ENCODE measurements around the gene VTI1A.

The VTI1A gene

DNA sequence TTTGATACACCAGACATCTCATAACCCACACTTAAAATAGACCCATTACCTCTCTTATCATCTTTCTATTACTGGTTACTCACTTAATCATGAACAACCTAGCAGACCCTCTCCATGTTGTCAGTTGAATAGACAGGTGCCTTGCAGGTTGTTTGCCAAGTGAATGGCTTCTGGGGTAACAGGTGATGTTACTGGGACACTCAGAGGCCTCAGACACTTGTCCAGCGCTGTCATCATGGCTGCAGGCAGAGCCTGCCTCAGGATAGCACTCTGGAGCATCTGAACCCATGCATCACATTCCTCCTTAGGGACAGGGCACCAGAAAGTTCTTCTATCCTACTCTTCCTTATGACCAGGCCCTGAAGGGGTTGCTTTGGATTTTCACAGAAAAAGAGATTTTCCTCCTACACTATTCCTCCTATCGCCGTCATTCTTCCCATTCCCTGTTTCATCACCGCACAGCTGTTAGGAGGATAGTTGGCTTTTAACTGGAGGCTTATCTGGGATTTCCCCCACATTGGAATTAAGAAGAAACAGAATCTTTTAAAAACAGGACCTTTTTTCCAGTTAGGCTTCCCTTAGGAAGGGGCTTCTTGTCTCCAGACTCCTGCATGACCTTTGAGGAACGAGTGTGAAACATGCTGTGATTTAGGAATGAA, 182.1 kb downstream of the VTI1A start:
- no peaks in the 10 kb centered on the region for H3K4me1 ChIP-seq (ENCODE audit: control insufficient read depth, insufficient read depth, low read length)
- no peak overlapping the region for H3K4me3 ChIP-seq (ENCODE audit: low read depth, low read length)
- H3K9ac ChIP-seq (ENCODE audit: low read depth, low read length), result no peak overlapping the region
- H3K9me3 ChIP-seq (ENCODE audit: control insufficient read depth, insufficient read depth, low read length), result no peaks in the 10 kb centered on the region
- H3K27me3 ChIP-seq (ENCODE audit: control insufficient read depth, insufficient read depth, low read length), result no peaks in the 10 kb centered on the region
- no peaks in the 10 kb centered on the region for H3K36me3 ChIP-seq (ENCODE audit: control insufficient read depth, insufficient read depth, low read length)

DNA sequence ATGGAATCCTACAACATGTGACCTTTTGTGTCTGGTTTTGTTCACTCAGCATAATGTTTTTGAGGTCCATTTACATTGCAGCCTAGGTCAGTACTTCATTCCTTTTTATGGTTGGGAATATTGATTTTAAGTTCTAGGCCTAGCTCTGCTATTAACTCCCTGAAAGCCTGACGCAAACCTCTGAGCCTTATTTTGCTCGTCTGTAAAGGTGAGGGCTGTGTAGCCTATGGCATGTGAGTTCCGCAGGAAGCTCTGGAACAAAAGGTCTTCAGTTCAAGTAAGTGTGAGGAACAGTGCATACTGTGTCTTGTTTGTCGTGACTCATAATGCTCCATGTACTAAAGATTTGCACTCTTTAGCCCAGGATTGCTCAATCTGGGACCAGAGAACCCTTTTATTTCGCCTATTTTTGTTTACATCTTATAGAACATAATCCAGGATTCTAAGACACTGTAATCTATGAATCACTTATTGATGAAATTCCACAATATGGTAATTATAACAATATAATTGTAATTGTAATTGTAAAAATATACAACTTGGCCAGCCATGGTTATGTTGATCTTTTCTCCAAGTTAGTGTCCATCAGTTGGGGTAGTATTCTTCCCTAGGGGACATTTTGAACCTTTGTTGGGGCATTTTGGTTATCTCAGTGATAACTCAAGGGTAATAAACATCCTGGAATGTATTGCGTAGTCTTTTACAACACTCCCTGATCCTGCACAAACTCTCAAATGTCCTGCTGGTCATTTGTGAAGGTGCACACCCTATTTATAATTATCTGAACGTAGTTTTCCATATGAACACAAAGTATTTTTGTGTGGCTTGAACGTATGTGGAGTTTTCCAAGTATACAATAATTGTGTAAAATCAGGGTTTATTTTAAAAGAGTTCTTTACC, 184.7 kb downstream of the VTI1A start:
- H3K9me3 ChIP-seq (ENCODE audit: control insufficient read depth, insufficient read depth, low read length), result no peaks in the 10 kb centered on the region
- H3K4me1 ChIP-seq (ENCODE audit: control insufficient read depth, insufficient read depth, low read length), result no peaks in the 10 kb centered on the region
- no peaks in the 10 kb centered on the region for H3K27me3 ChIP-seq (ENCODE audit: control insufficient read depth, insufficient read depth, low read length)
- H3K36me3 ChIP-seq (ENCODE audit: control insufficient read depth, insufficient read depth, low read length), result no peaks in the 10 kb centered on the region
- H3K4me3 ChIP-seq (ENCODE audit: low read depth, low read length), result no peak overlapping the region
- no peak overlapping the region for H3K9ac ChIP-seq (ENCODE audit: low read depth, low read length)

DNA sequence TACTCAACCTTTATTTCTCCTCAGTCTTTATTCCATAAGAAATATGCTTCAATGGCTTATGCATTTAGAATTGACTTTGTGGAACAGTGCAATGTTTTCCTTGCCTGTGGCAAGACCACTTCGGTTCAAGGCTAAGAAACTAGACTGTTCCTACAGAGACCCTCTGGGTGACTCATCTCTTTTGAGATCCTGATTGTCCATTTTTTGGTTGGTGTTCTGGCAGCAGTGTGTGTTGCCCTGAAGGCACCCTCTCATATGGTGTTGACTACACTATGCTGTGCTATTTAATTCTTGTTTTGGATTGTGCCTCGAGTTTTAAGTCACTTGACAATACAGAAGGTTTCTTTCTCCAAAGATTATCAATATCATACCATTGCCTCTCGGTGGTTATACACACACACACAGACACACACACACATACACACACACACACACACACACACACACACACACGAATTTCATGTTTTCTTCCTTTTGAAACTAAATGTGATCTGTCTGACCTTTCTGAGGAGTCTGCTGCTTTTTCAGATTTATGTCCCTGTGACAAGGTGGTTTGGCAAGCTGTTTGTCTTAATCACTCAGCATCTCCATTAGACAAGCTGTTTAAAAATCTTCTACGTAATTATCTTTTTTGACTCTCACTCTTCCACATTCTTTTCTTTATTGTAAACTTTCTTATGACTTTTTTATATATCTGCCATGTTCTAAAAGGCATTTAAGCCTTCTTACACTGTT, 187.2 kb downstream of the VTI1A start:
- Histone ChIP-seq H3K4me1 (ENCODE audit: control insufficient read depth, insufficient read depth, low read length) (no peaks in the 10 kb centered on the region), H3K36me3 (ENCODE audit: control insufficient read depth, insufficient read depth, low read length) (no peaks in the 10 kb centered on the region), H3K9me3 (ENCODE audit: control insufficient read depth, insufficient read depth, low read length) (no peaks in the 10 kb centered on the region), H3K4me3 (ENCODE audit: low read depth, low read length) (no peak overlapping the region), H3K9ac (ENCODE audit: low read depth, low read length) (no peak overlapping the region), H3K27me3 (ENCODE audit: control insufficient read depth, insufficient read depth, low read length) (no peaks in the 10 kb centered on the region)

DNA sequence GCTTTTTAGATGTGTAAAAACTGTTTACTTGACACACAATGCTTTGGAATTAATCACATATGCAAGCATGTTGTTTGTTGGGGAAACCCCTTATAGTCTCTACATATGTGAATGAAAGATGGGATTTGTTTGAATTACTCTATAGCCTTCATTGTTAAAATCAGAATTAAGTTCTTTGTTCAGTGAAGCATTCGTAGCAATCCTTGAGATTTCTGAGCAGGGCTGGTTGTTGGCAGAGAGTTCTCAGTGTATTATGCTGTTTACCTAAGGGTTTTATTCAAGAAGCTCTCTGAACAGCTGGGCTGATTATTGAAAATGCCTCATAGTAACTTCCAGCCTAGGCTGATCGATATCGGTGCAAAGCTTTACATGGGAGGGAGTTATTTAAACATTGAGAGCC, 190.9 kb downstream of the VTI1A start:
- Histone ChIP-seq H3K27me3 (ENCODE audit: control insufficient read depth, insufficient read depth, low read length) (no peaks in the 10 kb centered on the region), H3K36me3 (ENCODE audit: control insufficient read depth, insufficient read depth, low read length) (no peaks in the 10 kb centered on the region), H3K9ac (ENCODE audit: low read depth, low read length) (no peak overlapping the region), H3K9me3 (ENCODE audit: control insufficient read depth, insufficient read depth, low read length) (no peaks in the 10 kb centered on the region), H3K4me3 (ENCODE audit: low read depth, low read length) (no peak overlapping the region), H3K4me1 (ENCODE audit: control insufficient read depth, insufficient read depth, low read length) (no peaks in the 10 kb centered on the region)

DNA sequence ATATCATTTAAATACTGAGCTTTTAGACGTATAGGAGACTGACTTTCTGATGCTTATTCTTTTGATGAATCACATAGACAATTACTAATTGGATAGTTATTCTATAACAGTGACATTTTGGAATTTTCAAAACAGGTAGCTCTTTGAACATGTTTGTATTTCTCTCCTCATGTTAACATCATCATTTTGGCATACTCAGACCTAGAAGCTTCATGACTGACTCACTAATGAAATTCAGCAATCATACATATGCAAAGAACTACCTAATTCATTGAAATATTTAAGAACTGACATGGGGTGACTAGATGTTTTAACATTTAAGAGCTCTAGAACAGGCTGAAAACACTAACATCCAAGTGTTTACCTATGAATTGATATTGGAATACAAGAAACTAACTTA, 192.3 kb downstream of the VTI1A start:
- no peaks in the 10 kb centered on the region for H3K36me3 ChIP-seq (ENCODE audit: control insufficient read depth, insufficient read depth, low read length)
- H3K4me3 ChIP-seq (ENCODE audit: low read depth, low read length), result no peak overlapping the region
- H3K27me3 ChIP-seq (ENCODE audit: control insufficient read depth, insufficient read depth, low read length), result no peaks in the 10 kb centered on the region
- no peaks in the 10 kb centered on the region for H3K9me3 ChIP-seq (ENCODE audit: control insufficient read depth, insufficient read depth, low read length)
- no peaks in the 10 kb centered on the region for H3K4me1 ChIP-seq (ENCODE audit: control insufficient read depth, insufficient read depth, low read length)
- H3K9ac ChIP-seq (ENCODE audit: low read depth, low read length), result no peak overlapping the region

DNA sequence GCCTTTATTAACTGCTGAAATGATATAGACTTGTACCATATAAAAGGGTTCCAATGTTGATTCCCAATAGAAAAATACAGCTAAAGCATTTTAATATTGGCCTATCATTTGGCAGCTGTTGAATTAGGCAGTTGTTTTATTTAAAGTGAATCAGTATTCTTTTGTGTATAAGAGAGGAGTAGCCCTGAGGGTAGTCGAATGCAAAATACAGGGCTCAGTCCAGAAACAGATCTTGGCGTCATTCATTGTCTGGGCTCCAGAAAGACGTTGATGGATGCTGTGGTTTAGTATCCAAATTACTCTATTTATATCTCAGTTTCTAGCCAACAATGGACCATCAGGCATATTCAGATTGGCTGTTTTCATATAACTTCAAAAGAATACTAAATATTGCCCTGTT, 193.6 kb downstream of the VTI1A start:
- Histone ChIP-seq H3K4me3 (ENCODE audit: low read depth, low read length) (no peak overlapping the region), H3K9ac (ENCODE audit: low read depth, low read length) (no peak overlapping the region), H3K36me3 (ENCODE audit: control insufficient read depth, insufficient read depth, low read length) (no peaks in the 10 kb centered on the region), H3K27me3 (ENCODE audit: control insufficient read depth, insufficient read depth, low read length) (no peaks in the 10 kb centered on the region), H3K4me1 (ENCODE audit: control insufficient read depth, insufficient read depth, low read length) (no peaks in the 10 kb centered on the region), H3K9me3 (ENCODE audit: control insufficient read depth, insufficient read depth, low read length) (no peaks in the 10 kb centered on the region)

DNA sequence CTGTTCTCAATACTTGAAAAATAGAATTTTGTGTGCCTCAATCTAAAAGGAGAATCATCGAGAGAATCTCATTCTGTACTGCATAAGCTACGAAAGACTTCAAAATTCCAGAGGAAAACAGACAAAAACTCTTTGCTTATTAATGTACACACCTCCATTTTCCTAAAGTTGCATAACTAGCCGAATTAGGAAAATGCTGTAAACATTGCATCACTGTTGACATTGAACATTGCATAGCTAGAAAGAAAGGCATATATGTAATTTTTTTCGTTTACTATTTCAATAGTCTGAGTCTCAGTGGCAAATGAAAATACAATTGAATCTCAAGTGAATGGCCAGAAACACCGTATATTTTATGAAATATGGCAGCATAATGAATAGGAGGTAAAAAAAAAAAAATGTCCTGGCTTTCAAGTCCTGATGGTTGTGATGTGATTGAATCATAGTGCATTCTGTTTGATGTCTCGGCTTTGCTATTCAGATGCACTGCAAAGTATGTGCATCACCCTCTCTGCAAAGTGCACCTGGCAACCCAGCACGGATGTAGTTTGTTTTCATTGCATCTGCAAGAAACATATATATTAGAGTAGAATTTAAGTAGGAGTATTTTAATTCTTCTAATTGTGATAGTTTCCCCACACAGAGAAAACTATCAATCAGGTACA, 196.7 kb downstream of the VTI1A start:
- Histone ChIP-seq H3K4me1 (ENCODE audit: control insufficient read depth, insufficient read depth, low read length) (no peaks in the 10 kb centered on the region), H3K9ac (ENCODE audit: low read depth, low read length) (no peak overlapping the region), H3K4me3 (ENCODE audit: low read depth, low read length) (no peak overlapping the region)

DNA sequence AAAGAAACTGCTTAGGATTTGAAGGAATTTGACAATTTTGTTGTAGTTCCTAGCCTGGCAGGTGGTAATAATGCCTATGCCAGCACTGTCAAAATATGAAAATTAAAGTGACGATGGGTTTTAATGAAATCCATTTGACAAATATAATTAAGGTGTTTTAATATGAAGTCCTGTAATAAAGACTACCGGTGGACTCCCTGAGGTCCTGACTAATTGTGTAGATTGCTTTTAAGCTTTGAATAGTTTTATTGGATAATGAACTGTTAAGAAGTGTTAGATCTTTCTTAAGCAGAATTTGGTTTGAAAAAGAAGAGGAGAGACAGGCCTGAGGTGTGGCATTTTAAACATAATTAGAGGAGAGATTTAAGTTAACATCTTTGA, 197.2 kb downstream of the VTI1A start:
- H3K4me1 ChIP-seq (ENCODE audit: control insufficient read depth, insufficient read depth, low read length), result no peaks in the 10 kb centered on the region
- no peaks in the 10 kb centered on the region for H3K9me3 ChIP-seq (ENCODE audit: control insufficient read depth, insufficient read depth, low read length)
- H3K9ac ChIP-seq (ENCODE audit: low read depth, low read length), result no peak overlapping the region
- no peaks in the 10 kb centered on the region for H3K27me3 ChIP-seq (ENCODE audit: control insufficient read depth, insufficient read depth, low read length)
- no peaks in the 10 kb centered on the region for H3K36me3 ChIP-seq (ENCODE audit: control insufficient read depth, insufficient read depth, low read length)
- H3K4me3 ChIP-seq (ENCODE audit: low read depth, low read length), result no peak overlapping the region

More for the DNA sequence above, 196.7 kb downstream of the VTI1A start:
- no peaks in the 10 kb centered on the region for H3K36me3 ChIP-seq (ENCODE audit: control insufficient read depth, insufficient read depth, low read length)
- H3K9me3 ChIP-seq (ENCODE audit: control insufficient read depth, insufficient read depth, low read length), result no peaks in the 10 kb centered on the region
- H3K27me3 ChIP-seq (ENCODE audit: control insufficient read depth, insufficient read depth, low read length), result no peaks in the 10 kb centered on the region

DNA sequence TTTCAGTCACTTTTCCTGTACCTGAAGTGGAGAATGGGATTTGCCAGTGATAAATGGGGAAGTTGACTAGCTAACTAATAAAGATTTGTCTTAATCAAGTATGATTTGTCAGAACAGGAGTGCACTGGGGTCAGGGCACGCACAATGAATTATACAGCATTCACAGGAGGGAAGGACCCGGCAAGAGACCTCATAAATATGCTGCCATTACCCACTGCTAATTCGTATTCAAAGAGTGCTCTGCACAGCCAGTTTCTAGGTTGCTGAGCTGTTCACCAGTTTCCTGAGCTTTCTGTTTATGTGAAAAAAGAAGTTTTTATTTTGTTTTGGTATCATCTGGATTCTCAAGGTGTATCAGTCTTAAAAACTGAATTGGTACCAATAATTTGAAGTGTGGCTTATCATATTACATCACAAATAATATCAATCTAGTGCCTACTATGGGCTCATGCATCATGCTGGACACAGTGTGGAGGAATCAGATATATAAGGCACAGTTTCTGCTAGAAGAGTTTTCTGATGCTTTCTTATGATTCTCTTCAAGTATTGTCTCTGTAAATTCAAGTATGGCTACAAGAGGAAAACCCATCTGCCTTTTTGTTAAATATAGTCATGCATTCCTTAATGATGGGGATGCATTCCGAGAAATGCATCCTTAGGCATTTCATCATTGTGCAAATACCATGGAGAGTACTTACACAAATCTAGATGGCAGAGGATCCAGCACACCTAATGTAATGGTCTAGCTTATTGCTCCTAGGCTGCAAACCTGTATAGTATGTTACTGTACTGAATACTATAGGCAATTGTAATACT, 202.2 kb downstream of the VTI1A start:
- H3K4me1 ChIP-seq (ENCODE audit: control insufficient read depth, insufficient read depth, low read length), result no peaks in the 10 kb centered on the region
- no peaks in the 10 kb centered on the region for H3K36me3 ChIP-seq (ENCODE audit: control insufficient read depth, insufficient read depth, low read length)
- H3K9ac ChIP-seq (ENCODE audit: low read depth, low read length), result no peak overlapping the region
- H3K9me3 ChIP-seq (ENCODE audit: control insufficient read depth, insufficient read depth, low read length), result no peaks in the 10 kb centered on the region
- H3K4me3 ChIP-seq (ENCODE audit: low read depth, low read length), result no peak overlapping the region
- H3K27me3 ChIP-seq (ENCODE audit: control insufficient read depth, insufficient read depth, low read length), result no peaks in the 10 kb centered on the region

DNA sequence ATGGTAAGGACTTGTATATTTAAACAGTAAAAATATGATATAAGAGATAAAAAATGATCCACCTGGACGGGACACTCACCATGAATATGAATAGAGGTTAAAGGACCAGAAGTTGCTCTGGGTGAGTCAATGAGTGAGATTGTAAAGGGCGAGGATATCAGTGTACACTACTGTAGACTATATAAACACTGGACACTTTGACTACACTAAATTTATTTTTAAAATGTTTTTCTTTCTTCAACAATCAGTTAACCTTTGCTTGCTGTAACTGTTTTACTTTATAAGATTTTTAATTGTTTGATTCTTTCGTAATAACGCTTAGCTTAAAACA, 202.8 kb downstream of the VTI1A start:
- Histone ChIP-seq H3K36me3 (ENCODE audit: control insufficient read depth, insufficient read depth, low read length) (no peaks in the 10 kb centered on the region), H3K4me3 (ENCODE audit: low read depth, low read length) (no peak overlapping the region), H3K27me3 (ENCODE audit: control insufficient read depth, insufficient read depth, low read length) (no peaks in the 10 kb centered on the region), H3K9me3 (ENCODE audit: control insufficient read depth, insufficient read depth, low read length) (no peaks in the 10 kb centered on the region), H3K9ac (ENCODE audit: low read depth, low read length) (no peak overlapping the region), H3K4me1 (ENCODE audit: control insufficient read depth, insufficient read depth, low read length) (no peaks in the 10 kb centered on the region)

DNA sequence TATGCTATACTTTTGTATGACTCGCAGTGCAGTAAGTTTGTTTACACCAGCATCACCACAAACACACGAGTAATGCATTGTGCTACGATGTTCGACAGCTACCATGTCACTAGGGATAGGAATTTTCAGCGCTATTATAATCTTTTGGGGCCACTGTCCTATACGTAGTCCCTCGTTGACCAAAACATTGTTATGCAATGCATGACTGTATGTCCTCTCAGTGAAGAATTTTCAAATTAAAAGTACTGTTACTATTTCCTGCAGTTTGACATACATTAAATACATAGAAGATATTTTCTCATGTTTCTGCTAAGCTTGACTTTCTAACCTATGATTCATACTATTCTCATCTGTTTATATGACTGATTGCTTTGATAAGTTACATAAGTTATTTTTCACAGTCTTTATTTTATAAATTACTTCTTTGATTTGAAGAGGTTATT, 203.6 kb downstream of the VTI1A start:
- Histone ChIP-seq H3K4me3 (ENCODE audit: low read depth, low read length) (no peak overlapping the region), H3K27me3 (ENCODE audit: control insufficient read depth, insufficient read depth, low read length) (no peaks in the 10 kb centered on the region), H3K4me1 (ENCODE audit: control insufficient read depth, insufficient read depth, low read length) (no peaks in the 10 kb centered on the region), H3K36me3 (ENCODE audit: control insufficient read depth, insufficient read depth, low read length) (no peaks in the 10 kb centered on the region), H3K9ac (ENCODE audit: low read depth, low read length) (no peak overlapping the region), H3K9me3 (ENCODE audit: control insufficient read depth, insufficient read depth, low read length) (no peaks in the 10 kb centered on the region)

Data from iPS-15b (cell line).